SK-N-SH (cell line): ENCODE measurements around the gene ABLIM1.

Experiments used
- CHD2 ChIP-seq: fragments of 150-350 bp; IDR thresholded peaks from 2 replicates; pipeline ENCODE4 v1.6.1; 2018; ENCODE audit warnings: low read length; ENCODE audit not compliant: partially characterized antibody
- EP300 ChIP-seq, 2 experiments: IDR thresholded peaks; 2 replicates each; pipeline versions ENCODE4 v1.4.0 to v1.6.1; 2012; ENCODE audit warnings: borderline replicate concordance in 1 of 2, low read depth in 1 of 2, low read length in 1 of 2
- NRF1 ChIP-seq: IDR thresholded peaks from 2 replicates; pipeline ENCODE4 v1.6.1; 2012; ENCODE audit warnings: low read depth, mild to moderate bottlenecking, low read length
- REST ChIP-seq: IDR thresholded peaks from 2 replicates; pipeline ENCODE4 v1.6.1; 2012; ENCODE audit warnings: mild to moderate bottlenecking, low read depth, low read length, moderate library complexity
- RFX5 ChIP-seq: IDR thresholded peaks from 2 replicates; pipeline ENCODE4 v1.6.1; 2012; ENCODE audit warnings: mild to moderate bottlenecking, improper control_type of control experiment, low read length
- SMC3 ChIP-seq: IDR thresholded peaks from 2 replicates; pipeline ENCODE4 v1.6.1; 2012; ENCODE audit warnings: low read depth, low read length, improper control_type of control experiment
- TF ChIP-seq, protein P1 (sequence below): fragments of 200-600 bp; sonication (generic); IDR thresholded peaks from 2 replicates; pipeline ENCODE4 v1.6.1; 2017; ENCODE audit warnings: antibody characterized with exemption, mild to moderate bottlenecking, moderate library complexity

GRCh38 chr10:114600057-114600456 is 58.0 kb downstream of the ABLIM1 start:
- TF ChIP-seq REST (no peak), EP300 (IDR thresholded peaks at IDR 0.05; ENCODE audit: borderline replicate concordance in 1 of 2, low read depth in 1 of 2, low read length in 1 of 2) (no peak), SMC3 (no peak), CHD2 (no peak), RFX5 (no peak), NRF1 (no peak)
- TF ChIP-seq, protein P1, sequence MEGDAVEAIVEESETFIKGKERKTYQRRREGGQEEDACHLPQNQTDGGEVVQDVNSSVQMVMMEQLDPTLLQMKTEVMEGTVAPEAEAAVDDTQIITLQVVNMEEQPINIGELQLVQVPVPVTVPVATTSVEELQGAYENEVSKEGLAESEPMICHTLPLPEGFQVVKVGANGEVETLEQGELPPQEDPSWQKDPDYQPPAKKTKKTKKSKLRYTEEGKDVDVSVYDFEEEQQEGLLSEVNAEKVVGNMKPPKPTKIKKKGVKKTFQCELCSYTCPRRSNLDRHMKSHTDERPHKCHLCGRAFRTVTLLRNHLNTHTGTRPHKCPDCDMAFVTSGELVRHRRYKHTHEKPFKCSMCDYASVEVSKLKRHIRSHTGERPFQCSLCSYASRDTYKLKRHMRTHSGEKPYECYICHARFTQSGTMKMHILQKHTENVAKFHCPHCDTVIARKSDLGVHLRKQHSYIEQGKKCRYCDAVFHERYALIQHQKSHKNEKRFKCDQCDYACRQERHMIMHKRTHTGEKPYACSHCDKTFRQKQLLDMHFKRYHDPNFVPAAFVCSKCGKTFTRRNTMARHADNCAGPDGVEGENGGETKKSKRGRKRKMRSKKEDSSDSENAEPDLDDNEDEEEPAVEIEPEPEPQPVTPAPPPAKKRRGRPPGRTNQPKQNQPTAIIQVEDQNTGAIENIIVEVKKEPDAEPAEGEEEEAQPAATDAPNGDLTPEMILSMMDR: no peak
